ENCODE data around the gene IFIT5. TPM values are rescaled to one million over a fixed set of nuclear protein-coding genes. Genes with fewer than 3 reads are reported as not detected.

Gene IFIT5
- total and polyA plus RNA-seq, 5 donors from 2014 or later: 12.3 to 20.8 (median 13.5) TPM

DNA sequence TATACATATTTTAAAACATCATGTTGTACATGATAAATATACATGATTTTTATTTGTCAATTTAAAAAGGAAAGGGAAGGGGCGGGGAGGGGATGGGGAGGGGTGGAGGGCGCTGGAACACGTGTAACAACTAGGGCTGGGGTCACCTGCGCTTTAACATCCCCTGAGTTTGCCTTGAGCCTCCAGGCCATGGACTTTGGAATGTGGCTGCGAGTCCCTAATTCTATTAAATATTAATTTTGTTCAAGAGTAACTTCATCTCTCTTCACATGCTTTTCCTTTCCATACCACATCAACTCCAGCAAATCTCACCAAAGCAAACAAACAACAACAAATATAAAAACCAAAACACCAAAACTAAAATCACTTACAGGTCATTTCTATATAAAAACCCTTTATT, 10.6 kb downstream of the IFIT5 start:
- Mint-ChIP-seq H3K27me3 (peaks cover 15% of the 10 kb centered on the region), H3K36me3 (peaks cover 4% of the 10 kb centered on the region), H3K4me1 (peaks cover 0 to 22% (median 19%) of the 10 kb centered on the region in 4 donors), H3K9me3 (no peaks in the 10 kb centered on the region), H3K27ac (peak overlapping the region in 1 of 3 donors; percentile 25), H3K4me3 (peak overlapping the region in 1 of 4 donors; percentile 10)
- no peaks in the 10 kb centered on the region for H3K4me1 ChIP-seq (ENCODE audit: control insufficient read depth, insufficient read depth, low read length, poor library complexity, severe bottlenecking)
- H3K9me3 ChIP-seq (ENCODE audit: control insufficient read depth in 2 of 2, low read length in 2 of 2): no peaks in the 10 kb centered on the region
- no peak overlapping the region for H3K4me3 ChIP-seq (ENCODE audit: low read depth, low read length)
- ATAC-seq (ENCODE audit: low read depth in 2 of 2) (no peak), DNase-seq (no peak)
- H3K27me3 ChIP-seq (ENCODE audit: control insufficient read depth, insufficient read depth, low read length): peaks cover 6% of the 10 kb centered on the region
- H3K27ac ChIP-seq (ENCODE audit: insufficient read depth, low read length, poor library complexity, severe bottlenecking): no peak overlapping the region
- H3K36me3 ChIP-seq (ENCODE audit: control insufficient read depth, insufficient read depth, low read length): peaks cover 12% of the 10 kb centered on the region

DNA sequence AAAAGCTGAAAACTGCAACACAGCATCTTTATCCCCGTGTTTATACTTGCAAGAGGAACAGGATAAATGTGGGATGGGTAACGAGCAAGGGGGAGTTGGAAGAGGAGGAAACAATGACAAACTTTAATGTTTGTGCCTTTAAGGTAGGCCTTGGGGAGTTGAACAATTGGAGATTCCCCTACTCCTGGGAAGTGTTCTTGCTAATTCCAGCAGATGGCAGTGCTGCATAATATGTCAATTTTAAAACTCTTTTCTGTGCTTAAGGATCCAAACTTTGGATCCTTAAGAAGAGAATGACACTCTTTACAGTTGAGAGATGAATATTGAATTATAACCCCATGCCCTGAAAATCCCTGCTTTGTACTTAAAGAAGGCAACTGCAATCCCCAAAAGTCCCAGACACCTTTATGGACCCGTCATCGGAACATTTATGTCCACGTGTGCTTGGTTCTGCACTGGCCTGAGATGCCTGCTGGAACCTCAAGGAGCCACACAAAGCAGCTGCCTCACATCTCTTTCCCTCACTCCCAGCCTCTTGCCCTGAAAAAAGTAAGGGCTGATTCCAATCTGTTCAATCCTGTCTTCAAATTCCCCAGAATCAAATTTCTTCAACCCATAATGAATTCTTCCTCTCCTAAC, 12.0 kb downstream of the IFIT5 start:
- no peak overlapping the region for H3K27ac ChIP-seq (ENCODE audit: insufficient read depth, low read length, poor library complexity, severe bottlenecking)
- Mint-ChIP-seq H3K4me1 (peaks cover 0 to 14% (median 9%) of the 10 kb centered on the region in 4 donors), H3K36me3 (no peaks in the 10 kb centered on the region), H3K27ac (no peak overlapping the region), H3K4me3 (peak overlapping the region in 1 of 4 donors; percentile 44), H3K27me3 (peaks cover 19% of the 10 kb centered on the region), H3K9me3 (no peaks in the 10 kb centered on the region)
- peaks cover 6% of the 10 kb centered on the region for H3K27me3 ChIP-seq (ENCODE audit: control insufficient read depth, insufficient read depth, low read length)
- no peak overlapping the region for H3K4me3 ChIP-seq (ENCODE audit: low read depth, low read length)
- ATAC-seq (ENCODE audit: low read depth in 2 of 2) (peak in 1 of 2 donors; percentile 34), DNase-seq (peak in 2 of 3 donors; percentile 15 to 51)
- peaks cover 5% of the 10 kb centered on the region for H3K36me3 ChIP-seq (ENCODE audit: control insufficient read depth, insufficient read depth, low read length)
- no peaks in the 10 kb centered on the region for H3K9me3 ChIP-seq (ENCODE audit: control insufficient read depth in 2 of 2, low read length in 2 of 2)
- H3K4me1 ChIP-seq (ENCODE audit: control insufficient read depth, insufficient read depth, low read length, poor library complexity, severe bottlenecking): no peaks in the 10 kb centered on the region

GRCh38 chr10:89427629-89428028, 13.3 kb downstream of the IFIT5 start:
- no peaks in the 10 kb centered on the region for H3K4me1 ChIP-seq (ENCODE audit: control insufficient read depth, insufficient read depth, low read length, poor library complexity, severe bottlenecking)
- Mint-ChIP-seq H3K36me3 (no peaks in the 10 kb centered on the region), H3K27me3 (peaks cover 32% of the 10 kb centered on the region), H3K27ac (no peak overlapping the region), H3K4me1 (peaks cover 0 to 5% (median 4%) of the 10 kb centered on the region in 4 donors), H3K9me3 (no peaks in the 10 kb centered on the region), H3K4me3 (no peak overlapping the region)
- no peak overlapping the region for H3K4me3 ChIP-seq (ENCODE audit: low read depth, low read length)
- no peak overlapping the region for H3K27ac ChIP-seq (ENCODE audit: insufficient read depth, low read length, poor library complexity, severe bottlenecking)
- no peaks in the 10 kb centered on the region for H3K9me3 ChIP-seq (ENCODE audit: control insufficient read depth in 2 of 2, low read length in 2 of 2)
- ATAC-seq (ENCODE audit: low read depth in 2 of 2) (no peak), DNase-seq (no peak)
- no peaks in the 10 kb centered on the region for H3K36me3 ChIP-seq (ENCODE audit: control insufficient read depth, insufficient read depth, low read length)
- peaks cover 7% of the 10 kb centered on the region for H3K27me3 ChIP-seq (ENCODE audit: control insufficient read depth, insufficient read depth, low read length)

DNA sequence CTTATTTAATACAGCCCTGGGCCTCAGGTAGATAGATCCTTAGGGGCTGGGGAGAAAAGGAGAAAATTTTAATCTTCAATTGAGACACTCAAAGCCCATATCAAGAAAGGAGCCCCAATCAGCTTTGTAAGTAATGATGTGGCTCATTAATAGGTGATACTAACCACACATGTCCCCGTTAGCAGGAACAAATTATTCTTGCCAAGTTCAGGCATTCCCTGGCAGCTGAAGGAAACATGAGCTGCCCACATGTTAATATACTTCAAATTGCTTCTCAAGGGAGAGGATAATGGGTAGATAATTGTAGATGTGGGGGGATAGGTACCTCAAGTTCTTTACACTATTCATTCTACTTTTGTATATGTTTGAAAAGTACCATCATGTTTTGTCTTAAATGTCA, 14.5 kb downstream of the IFIT5 start:
- no peak overlapping the region for H3K27ac Mint-ChIP-seq
- ATAC-seq (ENCODE audit: low read depth in 2 of 2): no peak
- H3K4me3 ChIP-seq (ENCODE audit: low read depth, low read length): no peak overlapping the region
- peaks cover 0 to 2% (median 0%) of the 10 kb centered on the region in 4 donors for H3K4me1 Mint-ChIP-seq
- no peak overlapping the region for H3K4me3 Mint-ChIP-seq
- no peak overlapping the region for H3K27ac ChIP-seq (ENCODE audit: insufficient read depth, low read length, poor library complexity, severe bottlenecking)
- no peaks in the 10 kb centered on the region for H3K36me3 ChIP-seq (ENCODE audit: control insufficient read depth, insufficient read depth, low read length)
- no peaks in the 10 kb centered on the region for H3K4me1 ChIP-seq (ENCODE audit: control insufficient read depth, insufficient read depth, low read length, poor library complexity, severe bottlenecking)
- DNase-seq: no peak
- no peaks in the 10 kb centered on the region for H3K36me3 Mint-ChIP-seq
- peaks cover 13% of the 10 kb centered on the region for H3K27me3 ChIP-seq (ENCODE audit: control insufficient read depth, insufficient read depth, low read length)
- no peaks in the 10 kb centered on the region for H3K9me3 ChIP-seq (ENCODE audit: control insufficient read depth in 2 of 2, low read length in 2 of 2)
- H3K27me3 Mint-ChIP-seq: peaks cover 36% of the 10 kb centered on the region
- H3K9me3 Mint-ChIP-seq: no peaks in the 10 kb centered on the region

GRCh38 chr10:89431977-89432376, 17.6 kb downstream of the IFIT5 start:
- peaks cover 27% of the 10 kb centered on the region for H3K27me3 ChIP-seq (ENCODE audit: control insufficient read depth, insufficient read depth, low read length)
- no peaks in the 10 kb centered on the region for H3K4me1 Mint-ChIP-seq
- no peak for DNase-seq
- no peak for ATAC-seq (ENCODE audit: low read depth in 2 of 2)
- H3K4me1 ChIP-seq (ENCODE audit: control insufficient read depth, insufficient read depth, low read length, poor library complexity, severe bottlenecking): no peaks in the 10 kb centered on the region
- H3K27ac ChIP-seq (ENCODE audit: insufficient read depth, low read length, poor library complexity, severe bottlenecking): no peak overlapping the region
- H3K36me3 ChIP-seq (ENCODE audit: control insufficient read depth, insufficient read depth, low read length): no peaks in the 10 kb centered on the region
- H3K4me3 Mint-ChIP-seq: no peak overlapping the region
- no peak overlapping the region for H3K27ac Mint-ChIP-seq
- H3K9me3 ChIP-seq (ENCODE audit: control insufficient read depth in 2 of 2, low read length in 2 of 2): no peaks in the 10 kb centered on the region
- H3K9me3 Mint-ChIP-seq: no peaks in the 10 kb centered on the region
- peaks cover 59% of the 10 kb centered on the region for H3K27me3 Mint-ChIP-seq
- H3K36me3 Mint-ChIP-seq: no peaks in the 10 kb centered on the region
- H3K4me3 ChIP-seq (ENCODE audit: low read depth, low read length): no peak overlapping the region

GRCh38 chr10:89438525-89438924, 24.2 kb downstream of the IFIT5 start:
- no peak for ATAC-seq (ENCODE audit: low read depth in 2 of 2)
- Mint-ChIP-seq H3K4me3 (no peak overlapping the region), H3K36me3 (no peaks in the 10 kb centered on the region), H3K27ac (no peak overlapping the region), H3K4me1 (no peaks in the 10 kb centered on the region), H3K27me3 (peaks cover 48% of the 10 kb centered on the region), H3K9me3 (peaks cover 0 to 1% (median 0%) of the 10 kb centered on the region in 7 donors)
- no peaks in the 10 kb centered on the region for H3K9me3 ChIP-seq (ENCODE audit: control insufficient read depth in 2 of 2, low read length in 2 of 2)
- no peaks in the 10 kb centered on the region for H3K36me3 ChIP-seq (ENCODE audit: control insufficient read depth, insufficient read depth, low read length)
- DNase-seq: no peak
- no peak overlapping the region for H3K4me3 ChIP-seq (ENCODE audit: low read depth, low read length)
- no peak overlapping the region for H3K27ac ChIP-seq (ENCODE audit: insufficient read depth, low read length, poor library complexity, severe bottlenecking)
- no peaks in the 10 kb centered on the region for H3K4me1 ChIP-seq (ENCODE audit: control insufficient read depth, insufficient read depth, low read length, poor library complexity, severe bottlenecking)
- H3K27me3 ChIP-seq (ENCODE audit: control insufficient read depth, insufficient read depth, low read length): peaks cover 32% of the 10 kb centered on the region

DNA sequence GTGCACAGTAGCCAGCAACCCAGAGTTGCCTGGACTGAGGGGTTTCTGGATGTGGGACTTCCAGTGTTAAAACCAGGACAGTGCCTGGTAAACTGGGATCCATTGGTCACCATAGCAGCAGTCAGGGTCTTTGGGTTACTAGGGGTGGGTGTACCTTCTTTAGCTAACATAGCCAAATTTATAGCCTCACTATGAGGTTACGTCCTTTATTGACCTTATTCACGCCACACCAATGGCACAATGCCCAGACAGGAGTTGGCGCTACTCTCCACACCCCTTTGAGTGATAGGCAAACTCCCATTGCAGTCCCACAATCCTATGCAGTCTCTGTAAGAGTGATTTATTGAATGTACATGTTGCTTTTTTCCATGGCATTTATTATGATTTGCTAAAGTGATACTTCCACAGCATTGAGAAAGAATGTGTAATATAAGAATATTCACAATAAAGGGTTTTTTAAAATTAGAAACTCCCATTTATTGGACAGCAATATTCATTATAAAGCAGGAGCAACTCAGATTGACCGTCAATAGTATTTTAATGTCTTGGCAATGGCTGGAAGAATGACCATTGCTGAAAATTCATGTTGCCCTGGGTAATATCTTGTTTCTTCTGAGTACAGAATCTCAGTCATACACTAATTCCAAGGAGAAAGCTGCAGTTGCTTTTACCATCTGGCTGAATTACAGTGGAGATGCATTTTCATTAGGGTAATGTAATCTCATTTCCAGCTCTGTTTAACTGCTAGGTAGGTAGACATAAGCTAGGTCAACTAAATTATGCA, 26.1 kb downstream of the IFIT5 start:
- H3K27ac Mint-ChIP-seq: no peak overlapping the region
- Histone ChIP-seq H3K27me3 (ENCODE audit: control insufficient read depth, insufficient read depth, low read length) (peaks cover 27% of the 10 kb centered on the region), H3K9me3 (ENCODE audit: control insufficient read depth in 2 of 2, low read length in 2 of 2) (no peaks in the 10 kb centered on the region), H3K36me3 (ENCODE audit: control insufficient read depth, insufficient read depth, low read length) (no peaks in the 10 kb centered on the region), H3K4me3 (ENCODE audit: low read depth, low read length) (no peak overlapping the region), H3K4me1 (ENCODE audit: control insufficient read depth, insufficient read depth, low read length, poor library complexity, severe bottlenecking) (no peaks in the 10 kb centered on the region), H3K27ac (ENCODE audit: insufficient read depth, low read length, poor library complexity, severe bottlenecking) (no peak overlapping the region)
- H3K27me3 Mint-ChIP-seq: peaks cover 38% of the 10 kb centered on the region
- DNase-seq (no peak), ATAC-seq (ENCODE audit: low read depth in 2 of 2) (no peak)
- no peaks in the 10 kb centered on the region for H3K4me1 Mint-ChIP-seq
- no peaks in the 10 kb centered on the region for H3K36me3 Mint-ChIP-seq
- H3K4me3 Mint-ChIP-seq: no peak overlapping the region
- peaks cover 0 to 5% (median 0%) of the 10 kb centered on the region in 7 donors for H3K9me3 Mint-ChIP-seq
